ENCODE results near the gene FNBP1. TPM values are rescaled to one million over a fixed set of nuclear protein-coding genes. Genes with fewer than 3 reads are reported as not detected.
A peak's percentile ranks its signal among the peaks of the same experiment; 100 is the strongest.
"Not testable (repeated sequence)": the region's sequence is repeated elsewhere in the genome, so short reads cannot be mapped to it uniquely, and the experiment has no call there.

Gene FNBP1
- total RNA-seq, 1 donor from 2014 or later: 48.4 TPM

DNA sequence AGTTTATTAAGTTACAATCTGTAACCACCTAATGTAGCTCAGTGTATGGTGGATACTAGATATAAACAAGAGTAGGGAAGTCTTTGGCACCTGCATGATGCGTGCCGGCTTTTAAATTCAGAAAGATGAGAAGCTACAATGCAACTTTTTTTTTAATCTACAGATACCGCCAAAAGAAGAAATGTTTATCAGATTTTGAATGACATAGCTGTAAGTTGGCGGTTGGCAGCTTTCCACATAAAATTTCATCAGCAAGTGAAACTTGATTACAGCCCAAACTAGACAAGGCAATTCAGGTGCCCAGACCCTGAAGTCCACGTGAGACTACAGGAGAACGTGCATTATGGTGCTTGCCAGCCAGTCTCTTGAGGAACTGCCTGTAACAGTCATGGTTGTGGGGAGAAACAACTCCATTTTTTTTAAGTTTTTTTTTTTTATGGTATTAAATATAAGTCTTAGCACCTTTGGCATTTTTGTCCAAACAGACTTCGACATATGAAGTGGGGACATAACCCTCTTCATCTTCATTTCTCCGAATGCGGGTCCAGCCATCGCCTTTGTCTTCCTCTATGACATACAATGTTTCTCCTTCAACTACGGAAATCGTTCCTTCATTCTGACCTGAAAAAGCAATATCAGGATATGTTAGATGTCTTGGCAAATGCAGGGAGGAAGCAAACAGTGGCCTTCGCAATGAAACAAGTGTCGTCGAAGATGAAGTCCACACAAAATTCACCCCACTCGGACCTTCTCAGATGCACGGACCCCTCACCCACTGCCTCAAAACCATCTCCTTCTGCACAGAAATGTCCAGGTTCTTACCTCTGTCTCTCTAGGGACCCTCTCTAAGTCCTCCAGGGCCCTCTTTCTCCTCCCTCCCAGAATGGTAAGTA is 147.4 kb downstream of the FNBP1 start:
- Mint-ChIP-seq H3K4me1 (peaks cover 15% of the 10 kb centered on the region), H3K4me3 (no peak overlapping the region), H3K27ac (ENCODE audit: unreplicated experiment) (no peak overlapping the region), H3K9me3 (no peaks in the 10 kb centered on the region), H3K36me3 (ENCODE audit: low read depth) (peaks cover 20% of the 10 kb centered on the region), H3K27me3 (ENCODE audit: low read depth) (no peaks in the 10 kb centered on the region)
- no peak for TF ChIP-seq CTCF (conservative IDR thresholded peaks at IDR 0.05)
- DNase-seq (ENCODE audit: low read depth, low spot score): no peak

DNA sequence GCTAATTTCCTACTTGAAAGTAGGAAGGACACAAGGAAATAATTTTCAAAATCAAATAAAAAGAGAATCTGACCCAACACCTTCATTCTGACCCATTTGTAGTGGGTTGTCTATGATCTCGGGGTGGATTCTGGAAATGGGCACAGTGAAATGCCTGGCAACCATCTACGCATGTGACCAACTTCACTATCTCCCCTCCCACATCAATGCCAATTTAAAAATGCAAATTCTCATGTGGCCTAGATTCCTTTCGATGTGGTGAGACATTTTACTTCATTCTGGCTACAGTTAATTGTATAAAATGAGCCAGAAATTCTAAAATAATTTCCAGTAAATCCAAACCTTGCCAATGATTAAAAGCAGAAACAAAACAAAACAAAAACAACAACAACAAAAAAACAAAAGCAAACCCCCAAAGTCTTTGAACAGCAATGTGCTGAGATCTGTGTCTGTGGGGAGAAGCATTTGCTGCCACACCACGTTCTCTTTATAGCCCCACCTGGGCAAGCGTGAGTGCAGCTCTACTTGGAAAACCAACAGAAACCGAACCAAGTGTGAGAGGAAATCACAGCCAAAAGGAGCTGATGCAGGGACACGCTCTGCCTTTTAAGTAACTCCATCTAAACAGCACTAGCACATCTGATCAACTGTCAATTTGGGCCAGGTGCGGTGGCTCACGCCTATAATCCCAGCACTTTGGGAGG is 148.7 kb downstream of the FNBP1 start:
- peaks cover 24% of the 10 kb centered on the region for H3K36me3 Mint-ChIP-seq (ENCODE audit: low read depth)
- peaks cover 23% of the 10 kb centered on the region for H3K4me1 Mint-ChIP-seq
- no peaks in the 10 kb centered on the region for H3K27me3 Mint-ChIP-seq (ENCODE audit: low read depth)
- no peaks in the 10 kb centered on the region for H3K9me3 Mint-ChIP-seq
- no peak overlapping the region for H3K27ac Mint-ChIP-seq (ENCODE audit: unreplicated experiment)
- H3K4me3 Mint-ChIP-seq: no peak overlapping the region
- TF ChIP-seq CTCF (conservative IDR thresholded peaks at IDR 0.05): no peak
- DNase-seq (ENCODE audit: low read depth, low spot score): no peak

DNA sequence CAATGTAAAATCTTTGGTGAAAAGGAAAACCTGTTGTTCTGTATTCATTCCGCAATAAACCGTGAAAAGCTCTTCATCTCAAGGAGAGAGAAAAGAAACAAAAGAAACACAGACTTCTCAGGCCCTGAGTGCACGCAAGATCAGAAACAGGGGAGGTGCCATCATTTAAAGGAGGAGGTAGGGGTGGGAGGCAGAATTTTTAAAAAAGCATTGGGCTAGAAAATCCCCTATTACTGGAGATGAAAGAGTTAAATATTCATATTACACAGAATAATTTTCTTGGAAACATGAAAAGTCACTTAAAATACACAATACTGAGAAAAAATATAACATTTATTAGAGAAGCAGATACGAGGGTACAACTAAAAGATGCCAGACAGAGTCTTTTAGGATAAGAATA is 151.4 kb downstream of the FNBP1 start:
- Mint-ChIP-seq H3K36me3 (ENCODE audit: low read depth) (peaks cover 18% of the 10 kb centered on the region), H3K27me3 (ENCODE audit: low read depth) (no peaks in the 10 kb centered on the region), H3K4me1 (peaks cover 38% of the 10 kb centered on the region), H3K4me3 (peak overlapping the region; percentile 20), H3K27ac (ENCODE audit: unreplicated experiment) (peak overlapping the region; percentile 90), H3K9me3 (no peaks in the 10 kb centered on the region)
- DNase-seq (ENCODE audit: low read depth, low spot score): no peak
- TF ChIP-seq CTCF (conservative IDR thresholded peaks at IDR 0.05): no peak

GRCh38 chr9:129890718-129891299 is 152.2 kb downstream of the FNBP1 start:
- not testable (repeated sequence) for H3K27me3 Mint-ChIP-seq (ENCODE audit: low read depth); H3K27ac Mint-ChIP-seq (ENCODE audit: unreplicated experiment); DNase-seq (ENCODE audit: low read depth, low spot score); H3K9me3 Mint-ChIP-seq; H3K4me3 Mint-ChIP-seq
- Mint-ChIP-seq H3K36me3 (ENCODE audit: low read depth) (peaks cover 16% of the 10 kb centered on the region), H3K4me1 (peaks cover 40% of the 10 kb centered on the region)

DNA sequence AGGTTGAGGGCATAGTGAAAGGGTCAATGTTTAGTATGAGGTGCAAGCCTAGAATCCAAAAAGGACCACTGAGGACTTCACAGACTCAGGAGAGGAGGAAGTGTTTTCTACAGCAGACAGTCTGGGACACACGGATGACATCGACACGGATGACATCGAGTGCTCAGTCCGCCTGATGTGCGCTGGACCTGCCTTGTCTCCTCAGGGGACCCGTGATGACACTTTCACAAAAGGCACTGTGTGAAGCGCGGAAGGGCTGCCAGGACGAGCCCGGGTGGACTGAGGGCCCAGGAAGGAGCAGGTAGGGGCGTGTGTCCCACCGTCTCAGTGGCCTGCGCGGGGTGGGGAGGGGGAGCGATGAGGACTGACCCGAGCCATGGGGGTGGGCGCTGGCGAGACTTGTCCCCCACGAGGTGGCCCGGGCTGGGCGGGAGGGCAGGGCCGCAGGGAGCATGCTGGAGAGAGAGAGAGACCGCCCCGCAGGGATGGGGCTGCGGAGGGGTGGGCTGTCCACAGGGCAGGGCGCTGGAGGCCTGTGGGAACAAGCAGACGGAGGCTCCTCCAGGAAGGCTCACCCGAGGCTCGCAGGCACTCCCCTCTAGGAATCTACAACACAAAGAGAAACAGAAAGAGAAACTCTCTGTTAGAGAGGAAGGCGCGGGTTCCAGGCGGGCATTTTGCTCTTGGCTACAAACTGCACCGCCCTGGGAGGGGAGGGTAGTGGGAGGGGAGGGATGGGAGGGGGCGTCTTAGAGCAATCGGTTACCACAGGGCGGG is 152.9 kb downstream of the FNBP1 start:
- H3K36me3 Mint-ChIP-seq (ENCODE audit: low read depth): peaks cover 15% of the 10 kb centered on the region
- H3K9me3 Mint-ChIP-seq: no peaks in the 10 kb centered on the region
- no peak for TF ChIP-seq CTCF (conservative IDR thresholded peaks at IDR 0.05)
- no peaks in the 10 kb centered on the region for H3K27me3 Mint-ChIP-seq (ENCODE audit: low read depth)
- peak overlapping the region; percentile 78 for H3K4me3 Mint-ChIP-seq
- peaks cover 46% of the 10 kb centered on the region for H3K4me1 Mint-ChIP-seq
- no peak for DNase-seq (ENCODE audit: low read depth, low spot score)
- H3K27ac Mint-ChIP-seq (ENCODE audit: unreplicated experiment): no peak overlapping the region

Data from neural crest cell (in vitro differentiated cells).